Fibroblast of gingiva (primary cell): Measurements from ENCODE around the gene DDX23.

Experiments used
- DNase-seq: peaks from one replicate; pipeline ENCODE4 v3.0.0-alpha.2; 2011; ENCODE audit warnings: low read depth

DDX23 gene

GRCh38 chr12:48795550-48796455 is 56.2 kb downstream of the DDX23 start:
- DNase-seq, result peak; percentile 59

GRCh38 chr12:48794870-48795269 is 57.1 kb downstream of the DDX23 start:
- peak; percentile 39 for DNase-seq

GRCh38 chr12:48793696-48794095 is 58.3 kb downstream of the DDX23 start:
- DNase-seq, result no peak

GRCh38 chr12:48789858-48790326 is 62.1 kb downstream of the DDX23 start:
- DNase-seq, result no peak

GRCh38 chr12:48788854-48789775 is 62.8 kb downstream of the DDX23 start, which contains the start of gene ADCY6:
TSS of gene ADCY6 (minus strand) at chr12:48789089. CDS start at chr12:48783434, 5,655 bp downstream.
- DNase-seq, result peak; percentile 75

GRCh38 chr12:48788524-48788853 is 63.5 kb downstream of the DDX23 start:
- no peak for DNase-seq

- DNase-seq, result peak; percentile 44
These were observed 64.0 kb downstream of the DDX23 start for GRCh38 chr12:48787791-48788523.

- DNase-seq, result no peak
These were observed 65.1 kb downstream of the DDX23 start for GRCh38 chr12:48786591-48787544.

DNA sequence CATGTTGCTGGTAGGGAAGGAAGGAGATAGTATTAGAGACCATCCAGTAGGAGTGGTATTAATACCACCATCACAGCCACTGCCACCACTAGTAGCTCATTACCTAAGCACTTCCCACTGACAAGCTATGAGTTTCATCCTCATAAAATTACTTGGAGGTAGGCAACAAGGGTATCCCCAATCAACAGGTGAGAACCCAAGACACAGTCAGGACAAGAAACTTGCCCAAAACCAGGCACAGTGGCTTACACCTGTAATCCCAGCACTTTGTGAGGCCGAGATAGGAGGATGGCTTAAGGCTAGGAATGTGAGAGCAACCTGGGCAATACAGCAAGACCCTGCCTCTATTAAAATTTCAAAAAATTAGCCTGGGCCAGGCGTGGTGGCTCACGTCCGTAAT is 68.5 kb downstream of the DDX23 start:
- DNase-seq, result no peak

DNA sequence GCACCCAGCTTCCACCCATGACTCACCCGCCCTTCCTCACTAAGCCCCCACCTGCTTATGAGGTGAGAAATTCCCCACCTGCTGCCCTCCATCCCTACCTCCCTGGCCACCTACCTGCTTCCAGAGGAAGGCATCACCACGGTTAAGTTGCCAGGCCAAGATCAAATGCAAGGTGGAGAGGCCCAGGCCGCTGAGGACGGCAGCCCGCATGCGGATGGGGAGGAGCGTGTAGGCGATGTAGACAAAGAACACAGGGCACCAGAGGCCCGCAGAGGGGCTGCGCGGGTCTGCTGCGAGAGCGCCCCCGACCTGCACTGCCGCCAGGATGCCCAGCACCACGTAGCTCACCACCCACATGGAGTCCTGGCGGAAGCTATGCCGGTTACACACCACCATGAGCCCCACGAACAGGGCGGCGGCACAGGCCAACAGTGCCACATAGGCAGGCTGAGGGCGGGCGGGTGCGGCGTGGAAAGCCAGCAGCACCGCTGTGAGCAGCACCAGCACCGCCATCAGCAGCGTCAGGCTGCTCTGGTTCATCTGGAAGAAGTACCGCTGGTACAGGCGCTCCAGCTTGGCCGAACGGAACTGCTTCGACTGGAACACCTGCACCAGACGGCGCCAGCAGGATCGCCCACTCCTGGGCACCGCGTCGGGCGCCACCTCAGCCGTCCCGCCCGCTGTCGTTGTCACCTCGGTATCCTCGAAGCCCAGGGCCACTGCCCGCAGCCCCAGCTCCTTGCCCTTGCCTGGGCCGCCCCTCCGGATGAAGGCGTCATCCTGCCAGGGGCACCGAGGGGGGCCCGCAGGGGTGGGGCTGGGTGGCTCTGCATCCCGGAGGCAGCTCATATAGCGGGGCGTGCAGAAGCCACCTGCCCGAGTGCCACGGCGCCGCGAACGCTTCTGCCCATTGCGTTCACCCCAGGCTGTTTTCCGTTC is 69.2 kb downstream of the DDX23 start:
- DNase-seq, result no peak

GRCh38 chr12:48781750-48782456 is 70.1 kb downstream of the DDX23 start:
- no peak for DNase-seq

GRCh38 chr12:48780381-48781025 is 71.5 kb downstream of the DDX23 start:
- no peak for DNase-seq

GRCh38 chr12:48779869-48780268 is 72.1 kb downstream of the DDX23 start:
- peak; percentile 80 for DNase-seq
